IMR-90 (cell line): ENCODE results near the gene PRKCE. TPM values are rescaled to one million over a fixed set of nuclear protein-coding genes. Genes with fewer than 3 reads are reported as not detected.

Source experiments
- ATAC-seq: fragments of 200-7000 bp; cut with Tn5 transposase; 2 replicates; pipeline ENCODE4 v1.9.1; 2020; ENCODE audit warnings: low read depth, mild to moderate bottlenecking, moderate library complexity
- BruUV-seq: library from RNA; stranded (reverse); fragments of 400-500 nt; replicated peaks from 2 replicates; lab custom pipeline; 2021; lab: Mats Ljungman, UMichigan
- CTCF ChIA-PET: fragments of 300-600 bp; formaldehyde crosslinking; extraction: SDS; loops from one replicate; lab custom pipeline; 2021; ENCODE audit warnings: antibody characterized with exemption; lab: Yijun Ruan, JAX
- POLR2A ChIA-PET: fragments of 300-600 bp; sonication (Branson Sonifier 250); formaldehyde crosslinking; loops from one replicate; lab custom pipeline; 2022; ENCODE audit warnings: antibody characterized with exemption; ENCODE audit not compliant: unreplicated experiment; lab: Charles Lee
- DNase-seq: peaks from one replicate; pipeline ENCODE4 v3.0.0; 2013
- H2AFZ ChIP-seq: replicated peaks from 2 replicates; pipeline ENCODE3; 2013; ENCODE audit warnings: low read length, mild to moderate bottlenecking; ENCODE audit not compliant: poor library complexity
- H2AK5ac ChIP-seq: 2 replicates; pipeline ENCODE4 v1.6.1; 2013; ENCODE audit warnings: low read depth, low read length, inconsistent platforms
- H2AK9ac ChIP-seq: replicated peaks from 2 replicates; pipeline ENCODE3; 2013; ENCODE audit warnings: mild to moderate bottlenecking, low read depth, low read length, moderate library complexity; ENCODE audit not compliant: poor library complexity
- H2BK120ac ChIP-seq: 2 replicates; pipeline ENCODE4 v1.6.1; 2013; ENCODE audit warnings: low read depth, low read length, inconsistent platforms
- H2BK15ac ChIP-seq: 3 replicates; pipeline ENCODE4 v1.6.1; 2013; ENCODE audit warnings: low read depth, low read length, inconsistent platforms
- H2BK20ac ChIP-seq: 2 replicates; pipeline ENCODE4 v1.6.1; 2013; ENCODE audit warnings: low read depth, mild to moderate bottlenecking, inconsistent platforms, low read length, moderate library complexity
- H2BK5ac ChIP-seq: 2 replicates; pipeline ENCODE4 v1.6.1; 2013; ENCODE audit warnings: mild to moderate bottlenecking, low read depth, low read length, inconsistent platforms; ENCODE audit not compliant: poor library complexity, severe bottlenecking
- H3K14ac ChIP-seq: replicated peaks from 2 replicates; pipeline ENCODE4 v1.6.1; 2013; ENCODE audit warnings: low read depth, low read length, inconsistent platforms
- H3K18ac ChIP-seq: 2 replicates; pipeline ENCODE4 v1.6.1; 2013; ENCODE audit warnings: low read depth, low read length, control low read depth
- H3K23ac ChIP-seq: 2 replicates; pipeline ENCODE4 v1.6.1; 2013; ENCODE audit warnings: low read depth, low read length, inconsistent platforms
- H3K27ac ChIP-seq: 2 replicates; pipeline ENCODE4 v1.5.1; 2013; ENCODE audit warnings: mild to moderate bottlenecking, control low read depth, low read length; ENCODE audit not compliant: insufficient read depth
- H3K27me3 ChIP-seq: 2 replicates; pipeline ENCODE4 v1.6.1; 2013; ENCODE audit warnings: low read length; ENCODE audit not compliant: control insufficient read depth, insufficient read depth
- H3K36me3 ChIP-seq: 2 replicates; pipeline ENCODE4 v1.6.1; 2013; ENCODE audit warnings: low read length, mixed read lengths; ENCODE audit not compliant: control insufficient read depth, insufficient read depth
- H3K4ac ChIP-seq: 2 replicates; pipeline ENCODE4 v1.6.1; 2013; ENCODE audit warnings: low read depth, low read length, inconsistent platforms
- H3K4me1 ChIP-seq: 2 replicates; pipeline ENCODE4 v1.6.1; 2013; ENCODE audit warnings: low read length, mixed read lengths; ENCODE audit not compliant: control insufficient read depth, insufficient read depth
- H3K4me2 ChIP-seq: 2 replicates; pipeline ENCODE4 v1.6.1; 2013; ENCODE audit warnings: low read depth, mild to moderate bottlenecking, control low read depth, low read length, moderate library complexity
- H3K4me3 ChIP-seq: 2 replicates; pipeline ENCODE4 v1.5.1; 2013; ENCODE audit warnings: low read depth, mild to moderate bottlenecking, control low read depth, low read length, moderate library complexity; ENCODE audit not compliant: insufficient read depth
- H3K56ac ChIP-seq: 2 replicates; pipeline ENCODE4 v1.6.1; 2013; ENCODE audit warnings: low read length, inconsistent platforms; ENCODE audit not compliant: insufficient read depth; ENCODE audit errors: extremely low read depth
- H3K79me1 ChIP-seq, 2 experiments: 2 replicates each; pipeline ENCODE4 v1.6.1; 2013; ENCODE audit warnings: low read length in 2 of 2, inconsistent platforms in 1 of 2, low read depth in 1 of 2
- H3K9ac ChIP-seq: 2 replicates; pipeline ENCODE4 v1.6.1; 2013; ENCODE audit warnings: low read depth, low read length, control low read depth
- H3K9me1 ChIP-seq: 2 replicates; pipeline ENCODE4 v1.6.1; 2013; ENCODE audit warnings: low read length, inconsistent platforms; ENCODE audit not compliant: insufficient read depth
- H3K9me3 ChIP-seq: 2 replicates; pipeline ENCODE4 v1.6.1; 2013; ENCODE audit warnings: low read length; ENCODE audit not compliant: control insufficient read depth, insufficient read depth
- H4K20me1 ChIP-seq: 2 replicates; pipeline ENCODE4 v1.6.1; 2013; ENCODE audit warnings: low read length, inconsistent platforms; ENCODE audit not compliant: insufficient read depth
- H4K5ac ChIP-seq: 2 replicates; pipeline ENCODE4 v1.6.1; 2013; ENCODE audit warnings: mild to moderate bottlenecking, low read depth, low read length, control low read depth
- H4K8ac ChIP-seq, 2 experiments: 2 replicates each; pipeline ENCODE4 v1.6.1; 2013; ENCODE audit warnings: low read depth in 2 of 2, low read length in 2 of 2, control low read depth in 1 of 2, inconsistent platforms in 1 of 2
- H4K91ac ChIP-seq: 2 replicates; pipeline ENCODE4 v1.6.1; 2013; ENCODE audit warnings: low read depth, low read length, inconsistent platforms; ENCODE audit not compliant: insufficient read depth
- WGBS, 2 experiments: methylation state at CpG; one replicate each; pipeline versions ENCODE4 v1.1.5 to v1.1.7; 2013; ENCODE audit warnings: missing lambda C conversion rate in 2 of 2; ENCODE audit not compliant: insufficient read length in 1 of 2; ENCODE audit errors: extremely low coverage in 2 of 2; 5-methylcytosine and 5-hydroxymethylcytosine counted together
- dilution Hi-C: fragments of 300-500 bp; cut with HindIII; formaldehyde crosslinking; loops from one replicate; pipeline ENCODE4 v1.14.3; 2018; ENCODE audit warnings: low sequenced_read_pairs; ENCODE audit not compliant: unreplicated experiment
- in situ Hi-C: fragments of 300-500 bp; cut with MboI; formaldehyde crosslinking; loops from 3 replicates; pipeline ENCODE4 v1.14.3; 2019; ENCODE audit warnings: low sequenced_read_pairs, inconsistent platforms, mixed read lengths
- intact Hi-C: fragments of 100-400 bp; cut with micrococcal nuclease; formaldehyde crosslinking; loops from 2 replicates; pipeline ENCODE4 v1.10.0; 2022
- polyA plus RNA-seq, 3 experiments: library from polyadenylated mRNA; depleted of rRNA; stranded (reverse); fragments of >200 nt; gene quantifications; 2 replicates each; pipeline ENCODE4 v1.2.3, GENCODE V29; 2012; ENCODE audit warnings: low replicate concordance in 1 of 3
- total RNA-seq: library from RNA; depleted of rRNA; stranded (reverse); fragments of >200 nt; gene quantifications from 2 replicates; pipeline ENCODE4 v1.2.3, GENCODE V29; 2012
- TF ChIP-seq, protein P1 (sequence below): fragments of 150-350 bp; IDR thresholded peaks from 2 replicates; pipeline ENCODE4 v1.6.1; 2016; ENCODE audit warnings: low read depth, mild to moderate bottlenecking, low read length, moderate library complexity, borderline replicate concordance

Gene PRKCE
- total and polyA plus RNA-seq, 2 of the 4 experiments (the other 2 are of a cell fraction), result 8.1 to 32.4 TPM

GRCh38 chr2:45899926-45900325 lies 248.5 kb downstream of the PRKCE start:
- H2AK5ac ChIP-seq, result no peak overlapping the region
- CTCF ChIA-PET, result no interaction called here
- DNase-seq (no peak), ATAC-seq (no peak)
- POLR2A ChIA-PET, result no interaction called here
- H2BK5ac ChIP-seq, result no peak overlapping the region
- H3K79me1 ChIP-seq, result peaks cover 8 to 12% of the 10 kb centered on the region in 2 experiments
- TF ChIP-seq, protein P1, sequence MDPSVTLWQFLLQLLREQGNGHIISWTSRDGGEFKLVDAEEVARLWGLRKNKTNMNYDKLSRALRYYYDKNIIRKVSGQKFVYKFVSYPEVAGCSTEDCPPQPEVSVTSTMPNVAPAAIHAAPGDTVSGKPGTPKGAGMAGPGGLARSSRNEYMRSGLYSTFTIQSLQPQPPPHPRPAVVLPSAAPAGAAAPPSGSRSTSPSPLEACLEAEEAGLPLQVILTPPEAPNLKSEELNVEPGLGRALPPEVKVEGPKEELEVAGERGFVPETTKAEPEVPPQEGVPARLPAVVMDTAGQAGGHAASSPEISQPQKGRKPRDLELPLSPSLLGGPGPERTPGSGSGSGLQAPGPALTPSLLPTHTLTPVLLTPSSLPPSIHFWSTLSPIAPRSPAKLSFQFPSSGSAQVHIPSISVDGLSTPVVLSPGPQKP, result no peak
- H3K9me1 ChIP-seq, result peaks cover 11% of the 10 kb centered on the region
- in situ Hi-C loops (no loop called here), dilution Hi-C loops (no loop called here), intact Hi-C loops (no loop called here)
- H2AK9ac ChIP-seq, result no peak overlapping the region
- no peak overlapping the region for H3K23ac ChIP-seq
- H3K27ac ChIP-seq, result no peak overlapping the region
- H4K5ac ChIP-seq, result no peak overlapping the region
- H2BK120ac ChIP-seq, result no peak overlapping the region
- H4K20me1 ChIP-seq, result 0 out of 2 replicates have a peak, but pooled peaks cover 4% of the 10 kb centered on the region
- peaks cover 11% of the 10 kb centered on the region for H3K4me1 ChIP-seq
- no peak overlapping the region for H3K18ac ChIP-seq
- no peaks in the 10 kb centered on the region for H3K36me3 ChIP-seq
- no peak overlapping the region for H3K4ac ChIP-seq
- H3K4me3 ChIP-seq, result no peak overlapping the region
- no TSS peak for BruUV-seq
- H3K4me2 ChIP-seq, result no peak overlapping the region
- no peak overlapping the region for H2BK20ac ChIP-seq
- no peak overlapping the region for H2AFZ ChIP-seq
- H3K56ac ChIP-seq, result no peak overlapping the region
- no peak overlapping the region for H3K14ac ChIP-seq
- H3K9ac ChIP-seq, result no peak overlapping the region
- no peak overlapping the region for H4K8ac ChIP-seq
- no peaks in the 10 kb centered on the region for H3K27me3 ChIP-seq
- no peak overlapping the region for H4K91ac ChIP-seq
- no CpG with 5 or more reads among the region's 5 CpGs for WGBS, 2 experiments
- no peak overlapping the region for H2BK15ac ChIP-seq
- no peaks in the 10 kb centered on the region for H3K9me3 ChIP-seq
